WTC11 (cell line): ENCODE data around the gene TMEM81. TPM values are rescaled to one million over a fixed set of nuclear protein-coding genes. Genes with fewer than 3 reads are reported as not detected.

Experiments
- ATAC-seq: fragments of 200-7000 bp; cut with Tn5 transposase; 2 replicates; pipeline ENCODE4 v1.10.0; 2021; ENCODE audit warnings: mild to moderate bottlenecking, moderate library complexity
- CTCF ChIA-PET: fragments of 300-600 bp; sonication (Branson Sonifier 250); formaldehyde crosslinking; loops from one replicate; lab custom pipeline; 2021; ENCODE audit warnings: antibody characterized with exemption; lab: Charles Lee
- POLR2A ChIA-PET: fragments of 350-600 bp; sonication (Branson Sonifier 250); formaldehyde crosslinking; loops from one replicate; lab custom pipeline; 2021; ENCODE audit warnings: antibody characterized with exemption; lab: Charles Lee
- DNase-seq: peaks from one replicate; pipeline ENCODE4 v3.0.0; 2021; ENCODE audit warnings: low spot score
- H3K27ac Mint-ChIP-seq: 2 replicates; pipeline ENCODE4 v1.8.0; 2021; ENCODE audit warnings: mixed read lengths
- H3K27me3 Mint-ChIP-seq: 2 replicates; pipeline ENCODE4 v1.8.0; 2021; ENCODE audit warnings: low read depth, mild to moderate bottlenecking, moderate library complexity, mixed read lengths
- H3K36me3 Mint-ChIP-seq: 2 replicates; pipeline ENCODE4 v1.8.0; 2021; ENCODE audit warnings: mixed read lengths
- H3K4me1 Mint-ChIP-seq: 2 replicates; pipeline ENCODE4 v1.8.0; 2022; ENCODE audit warnings: mixed read lengths
- H3K4me3 Mint-ChIP-seq: 2 replicates; pipeline ENCODE4 v1.8.0; 2021; ENCODE audit warnings: mild to moderate bottlenecking, moderate library complexity, mixed read lengths
- H3K9me3 Mint-ChIP-seq: 2 replicates; pipeline ENCODE4 v1.8.0; 2021; ENCODE audit warnings: mixed read lengths
- ATF1 ChIP-seq: sonication (generic); formaldehyde crosslinking; IDR thresholded peaks from 2 replicates; pipeline ENCODE4 v1.8.1; 2023; ENCODE audit warnings: mild to moderate bottlenecking, moderate library complexity, missing genetic modification reagents
- ATF6 ChIP-seq: sonication (generic); formaldehyde crosslinking; IDR thresholded peaks from 2 replicates; pipeline ENCODE4 v1.8.1; 2023; ENCODE audit warnings: mild to moderate bottlenecking, missing genetic modification reagents
- IRF2 ChIP-seq: sonication (generic); formaldehyde crosslinking; IDR thresholded peaks from 2 replicates; pipeline ENCODE4 v1.8.0; 2022; ENCODE audit warnings: low read depth, missing genetic modification reagents, borderline replicate concordance
- KAT7 ChIP-seq: sonication (generic); formaldehyde crosslinking; IDR thresholded peaks from 2 replicates; pipeline ENCODE4 v1.8.1; 2023; ENCODE audit warnings: missing genetic modification reagents, mild to moderate bottlenecking, borderline replicate concordance
- NR1H2 ChIP-seq: sonication (generic); formaldehyde crosslinking; IDR thresholded peaks from 2 replicates; pipeline ENCODE4 v1.9.0; 2021; ENCODE audit warnings: mild to moderate bottlenecking, moderate library complexity, missing genetic modification reagents
- PRRX2 ChIP-seq: fragments of 250-450 bp; sonication (Bioruptor Pico); IDR thresholded peaks from 2 replicates; pipeline ENCODE4 v1.8.0; 2021; ENCODE audit warnings: mild to moderate bottlenecking
- RORB ChIP-seq: fragments of 250-450 bp; sonication (Bioruptor Pico); IDR thresholded peaks from 2 replicates; pipeline ENCODE4 v1.9.0; 2021; ENCODE audit warnings: mild to moderate bottlenecking
- SOX15 ChIP-seq: fragments of 250-450 bp; sonication (Bioruptor Pico); IDR thresholded peaks from 2 replicates; pipeline ENCODE4 v1.9.0; 2021; ENCODE audit warnings: mild to moderate bottlenecking
- SP1 ChIP-seq: sonication (generic); formaldehyde crosslinking; conservative IDR thresholded peaks from 2 replicates; pipeline ENCODE4 v1.8.1; 2022; ENCODE audit warnings: missing genetic modification reagents
- ZNF219 ChIP-seq: sonication (generic); formaldehyde crosslinking; IDR thresholded peaks from 2 replicates; pipeline ENCODE4 v1.8.0; 2023; ENCODE audit warnings: missing genetic modification reagents, mild to moderate bottlenecking, borderline replicate concordance
- ZNF532 ChIP-seq: fragments of 250-450 bp; sonication (Bioruptor Pico); IDR thresholded peaks from 2 replicates; pipeline ENCODE4 v1.9.0; 2021; ENCODE audit warnings: mild to moderate bottlenecking, borderline replicate concordance
- total RNA-seq: library from RNA; stranded (reverse); gene quantifications from 3 replicates; pipeline ENCODE4 v1.2.3, GENCODE V29; 2021
- TF ChIP-seq, protein P1 (sequence below): sonication (generic); formaldehyde crosslinking; IDR thresholded peaks from 2 replicates; pipeline ENCODE4 v1.8.1; 2022; ENCODE audit warnings: mild to moderate bottlenecking, missing genetic modification reagents, moderate library complexity, borderline replicate concordance
- TF ChIP-seq, protein P2 (sequence below): sonication (generic); formaldehyde crosslinking; IDR thresholded peaks from 2 replicates; pipeline ENCODE4 v1.8.1; 2022; ENCODE audit warnings: low read depth, missing genetic modification reagents, borderline replicate concordance
- TF ChIP-seq, protein P3 (sequence below): sonication (generic); formaldehyde crosslinking; IDR thresholded peaks from 2 replicates; pipeline ENCODE4 v1.8.1; 2022; ENCODE audit warnings: missing genetic modification reagents, borderline replicate concordance
- TF ChIP-seq, protein P4 (sequence below): sonication (generic); formaldehyde crosslinking; IDR thresholded peaks from 2 replicates; pipeline ENCODE4 v1.8.0; 2022; ENCODE audit warnings: mild to moderate bottlenecking, missing genetic modification reagents

The TMEM81 gene
- total RNA-seq, 1 experiment from 2014 or later: 7.5 TPM

GRCh38 chr1:205088341-205088740 lies 4.1 kb upstream of the TMEM81 start (continued):
- no peak for TF ChIP-seq KAT7 (CRISPR knock-in tag)
- TF ChIP-seq, protein P1, sequence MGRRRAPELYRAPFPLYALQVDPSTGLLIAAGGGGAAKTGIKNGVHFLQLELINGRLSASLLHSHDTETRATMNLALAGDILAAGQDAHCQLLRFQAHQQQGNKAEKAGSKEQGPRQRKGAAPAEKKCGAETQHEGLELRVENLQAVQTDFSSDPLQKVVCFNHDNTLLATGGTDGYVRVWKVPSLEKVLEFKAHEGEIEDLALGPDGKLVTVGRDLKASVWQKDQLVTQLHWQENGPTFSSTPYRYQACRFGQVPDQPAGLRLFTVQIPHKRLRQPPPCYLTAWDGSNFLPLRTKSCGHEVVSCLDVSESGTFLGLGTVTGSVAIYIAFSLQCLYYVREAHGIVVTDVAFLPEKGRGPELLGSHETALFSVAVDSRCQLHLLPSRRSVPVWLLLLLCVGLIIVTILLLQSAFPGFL (CRISPR knock-in tag): no peak

DNA sequence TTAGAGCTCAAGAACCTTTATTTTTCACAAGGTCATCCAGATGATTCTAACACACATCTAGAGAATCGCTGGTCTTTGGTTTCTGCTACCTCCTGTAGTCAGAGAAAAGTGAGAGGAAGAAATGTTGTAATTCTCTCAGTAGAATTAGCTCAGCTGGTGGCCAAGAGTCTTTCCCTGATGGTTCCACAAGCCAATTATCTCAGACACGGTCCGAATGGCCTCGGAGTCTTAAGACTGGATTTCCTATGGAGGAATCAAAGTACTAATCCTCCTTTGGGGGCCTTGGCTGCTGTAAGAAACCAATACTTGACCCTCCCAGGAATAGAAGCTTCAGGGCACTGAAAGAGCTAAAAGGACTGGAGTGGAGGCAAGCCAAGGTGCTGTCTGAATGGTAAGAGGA lies 1.8 kb downstream of the TMEM81 start:
- no peaks in the 10 kb centered on the region for H3K4me1 Mint-ChIP-seq
- CTCF ChIA-PET: interaction anchor here (1.2 to 12.0 kb wide), 4 partner anchors 20 to 174 kb away, joined by 3 to 109 read pairs (median 4); no protein-coding TSS in a partner anchor

GRCh38 chr1:205077934-205078311 lies 6.3 kb downstream of the TMEM81 start:
- H3K27ac Mint-ChIP-seq: no peak overlapping the region
- POLR2A ChIA-PET: no interaction called here
- H3K36me3 Mint-ChIP-seq: no peaks in the 10 kb centered on the region
- H3K27me3 Mint-ChIP-seq: no peaks in the 10 kb centered on the region
- no peaks in the 10 kb centered on the region for H3K4me1 Mint-ChIP-seq
- no peak for ATAC-seq
- CTCF ChIA-PET: interaction anchor here (1.3 to 12.0 kb wide), 2 partner anchors 16 to 178 kb away, joined by 4 to 109 read pairs; no protein-coding TSS in a partner anchor
- no peaks in the 10 kb centered on the region for H3K9me3 Mint-ChIP-seq
- no peak for DNase-seq
- no peak overlapping the region for H3K4me3 Mint-ChIP-seq
- TF ChIP-seq SP1: no peak
- TF ChIP-seq, protein P2, sequence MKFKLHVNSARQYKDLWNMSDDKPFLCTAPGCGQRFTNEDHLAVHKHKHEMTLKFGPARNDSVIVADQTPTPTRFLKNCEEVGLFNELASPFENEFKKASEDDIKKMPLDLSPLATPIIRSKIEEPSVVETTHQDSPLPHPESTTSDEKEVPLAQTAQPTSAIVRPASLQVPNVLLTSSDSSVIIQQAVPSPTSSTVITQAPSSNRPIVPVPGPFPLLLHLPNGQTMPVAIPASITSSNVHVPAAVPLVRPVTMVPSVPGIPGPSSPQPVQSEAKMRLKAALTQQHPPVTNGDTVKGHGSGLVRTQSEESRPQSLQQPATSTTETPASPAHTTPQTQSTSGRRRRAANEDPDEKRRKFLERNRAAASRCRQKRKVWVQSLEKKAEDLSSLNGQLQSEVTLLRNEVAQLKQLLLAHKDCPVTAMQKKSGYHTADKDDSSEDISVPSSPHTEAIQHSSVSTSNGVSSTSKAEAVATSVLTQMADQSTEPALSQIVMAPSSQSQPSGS: no peak
- TF ChIP-seq, protein P3, sequence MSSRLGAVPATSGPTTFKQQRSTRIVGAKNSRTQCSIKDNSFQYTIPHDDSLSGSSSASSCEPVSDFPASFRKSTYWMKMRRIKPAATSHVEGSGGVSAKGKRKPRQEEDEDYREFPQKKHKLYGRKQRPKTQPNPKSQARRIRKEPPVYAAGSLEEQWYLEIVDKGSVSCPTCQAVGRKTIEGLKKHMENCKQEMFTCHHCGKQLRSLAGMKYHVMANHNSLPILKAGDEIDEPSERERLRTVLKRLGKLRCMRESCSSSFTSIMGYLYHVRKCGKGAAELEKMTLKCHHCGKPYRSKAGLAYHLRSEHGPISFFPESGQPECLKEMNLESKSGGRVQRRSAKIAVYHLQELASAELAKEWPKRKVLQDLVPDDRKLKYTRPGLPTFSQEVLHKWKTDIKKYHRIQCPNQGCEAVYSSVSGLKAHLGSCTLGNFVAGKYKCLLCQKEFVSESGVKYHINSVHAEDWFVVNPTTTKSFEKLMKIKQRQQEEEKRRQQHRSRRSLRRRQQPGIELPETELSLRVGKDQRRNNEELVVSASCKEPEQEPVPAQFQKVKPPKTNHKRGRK (CRISPR knock-in tag): no peak
- TF ChIP-seq, protein P1 (CRISPR knock-in tag): no peak
- no peak for TF ChIP-seq PRRX2 (CRISPR knock-in tag)
- no peak for TF ChIP-seq ATF1 (CRISPR knock-in tag)
- no peak for TF ChIP-seq NR1H2

More for the DNA sequence above, 1.8 kb downstream of the TMEM81 start:
- Mint-ChIP-seq H3K27ac (0 out of 2 replicates have a peak overlapping the region, but pooled peaks have one; percentile 17), H3K9me3 (no peaks in the 10 kb centered on the region), H3K36me3 (peaks cover 17% of the 10 kb centered on the region), H3K4me3 (no peak overlapping the region), H3K27me3 (no peaks in the 10 kb centered on the region)
- ATAC-seq (no peak), DNase-seq (no peak)
- POLR2A ChIA-PET: interaction anchor here (0.5 kb wide), 1 partner anchor 94 kb away, joined by 4 read pairs; no protein-coding TSS in a partner anchor
- TF ChIP-seq ZNF532 (CRISPR knock-in tag): no peak
- no peak for TF ChIP-seq ATF6
- TF ChIP-seq IRF2 (CRISPR knock-in tag): no peak
- no peak for TF ChIP-seq RORB (CRISPR knock-in tag)
- no peak for TF ChIP-seq SOX15 (CRISPR knock-in tag)
- TF ChIP-seq, protein P4, sequence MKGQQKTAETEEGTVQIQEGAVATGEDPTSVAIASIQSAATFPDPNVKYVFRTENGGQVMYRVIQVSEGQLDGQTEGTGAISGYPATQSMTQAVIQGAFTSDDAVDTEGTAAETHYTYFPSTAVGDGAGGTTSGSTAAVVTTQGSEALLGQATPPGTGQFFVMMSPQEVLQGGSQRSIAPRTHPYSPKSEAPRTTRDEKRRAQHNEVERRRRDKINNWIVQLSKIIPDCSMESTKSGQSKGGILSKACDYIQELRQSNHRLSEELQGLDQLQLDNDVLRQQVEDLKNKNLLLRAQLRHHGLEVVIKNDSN (CRISPR knock-in tag): no peak
- no peak for TF ChIP-seq ZNF219 (CRISPR knock-in tag)
